ENCODE measurements around the gene ZDHHC15. TPM values are rescaled to one million over a fixed set of nuclear protein-coding genes. Genes with fewer than 3 reads are reported as not detected.
"Not testable (repeated sequence)": the region's sequence is repeated elsewhere in the genome, so short reads cannot be mapped to it uniquely, and the experiment has no call there.

ZDHHC15 gene
- total and polyA plus RNA-seq, 11 donors, result 1.2 to 4.1 (median 2.6) TPM

GRCh38 chrX:75365243-75365975 is 157.4 kb downstream of the ZDHHC15 start:
- Histone ChIP-seq H3K4me3 (no peak overlapping the region), H3K36me3 (no peaks in the 10 kb centered on the region), H3K27me3 (peaks cover 0 to 4% (median 0%) of the 10 kb centered on the region in 9 donors), H3K27ac (no peak overlapping the region), H3K4me1 (no peaks in the 10 kb centered on the region), H3K9me3 (peaks cover 0 to 9% (median 0%) of the 10 kb centered on the region in 12 donors)
- 75 to 92% (median 85%) methylated on average over 1 of the region's 1 CpG for WGBS, 4 donors
- no peak for DNase-seq
- no peak for ATAC-seq
- TF ChIP-seq CTCF (IDR thresholded peaks at IDR 0.05) (no peak), POLR2A (IDR thresholded peaks at IDR 0.05) (no peak)
- intact Hi-C loops (cut with DNase I), result no loop called here

- peaks cover 0 to 9% (median 0%) of the 10 kb centered on the region in 12 donors for H3K9me3 ChIP-seq
- no peaks in the 10 kb centered on the region for H3K27me3 ChIP-seq
- no peak overlapping the region for H3K4me3 ChIP-seq
- no peaks in the 10 kb centered on the region for H3K36me3 ChIP-seq
- DNase-seq (no peak), ATAC-seq (no peak)
- no peak overlapping the region for H3K27ac ChIP-seq
- intact Hi-C loops (cut with DNase I), result no loop called here
- H3K4me1 ChIP-seq, result no peaks in the 10 kb centered on the region
- TF ChIP-seq POLR2A (IDR thresholded peaks at IDR 0.05) (no peak), CTCF (IDR thresholded peaks at IDR 0.05) (no peak)
These were observed 161.0 kb downstream of the ZDHHC15 start for GRCh38 chrX:75361788-75362187.

- H3K4me1 ChIP-seq; H3K4me3 ChIP-seq; intact Hi-C loops (cut with DNase I); DNase-seq; H3K36me3 ChIP-seq; H3K27me3 ChIP-seq; ATAC-seq; H3K27ac ChIP-seq: not testable (repeated sequence)
- peaks cover 0 to 24% (median 0%) of the 10 kb centered on the region in 12 donors for H3K9me3 ChIP-seq
These were observed 174.2 kb downstream of the ZDHHC15 start for GRCh38 chrX:75348601-75349000.

GRCh38 chrX:75337525-75337924 is 185.3 kb downstream of the ZDHHC15 start:
- H3K27me3 ChIP-seq, result no peaks in the 10 kb centered on the region
- H3K4me3 ChIP-seq, result no peak overlapping the region
- TF ChIP-seq CTCF (IDR thresholded peaks at IDR 0.05) (no peak), POLR2A (IDR thresholded peaks at IDR 0.05) (no peak)
- no peaks in the 10 kb centered on the region for H3K4me1 ChIP-seq
- no peak overlapping the region for H3K27ac ChIP-seq
- no peak for ATAC-seq
- no peak for DNase-seq
- H3K36me3 ChIP-seq, result peaks cover 0 to 3% (median 0%) of the 10 kb centered on the region in 9 donors
- WGBS, 4 donors, result 0 to 16% (median 6%) methylated on average over 1 to 2 of the region's 2 CpGs
- intact Hi-C loops (cut with DNase I), result no loop called here
- peaks cover 0 to 22% (median 8%) of the 10 kb centered on the region in 12 donors for H3K9me3 ChIP-seq

- no peak overlapping the region for H3K4me3 ChIP-seq
- 94 to 98% (median 96%) methylated on average over 5 to 19 of the region's 19 CpGs for WGBS, 4 donors
- no peaks in the 10 kb centered on the region for H3K27me3 ChIP-seq
- TF ChIP-seq POLR2A (IDR thresholded peaks at IDR 0.05) (no peak), CTCF (IDR thresholded peaks at IDR 0.05) (no peak)
- ATAC-seq, result no peak
- peaks cover 0 to 14% (median 0%) of the 10 kb centered on the region in 9 donors for H3K36me3 ChIP-seq
- H3K27ac ChIP-seq, result no peak overlapping the region
- no peak for DNase-seq
- intact Hi-C loops (cut with DNase I), result no loop called here
- peaks cover 0 to 38% (median 13%) of the 10 kb centered on the region in 12 donors for H3K9me3 ChIP-seq
- H3K4me1 ChIP-seq, result no peaks in the 10 kb centered on the region
These were observed 187.7 kb downstream of the ZDHHC15 start for GRCh38 chrX:75335127-75335458.

GRCh38 chrX:75334407-75335126 is 188.3 kb downstream of the ZDHHC15 start:
- Histone ChIP-seq H3K9me3 (peaks cover 0 to 38% (median 13%) of the 10 kb centered on the region in 12 donors), H3K36me3 (peaks cover 0 to 19% (median 0%) of the 10 kb centered on the region in 9 donors)
- H3K27me3 ChIP-seq; intact Hi-C loops (cut with DNase I); H3K4me3 ChIP-seq; H3K27ac ChIP-seq; DNase-seq; ATAC-seq; H3K4me1 ChIP-seq: not testable (repeated sequence)
- 89 to 98% (median 94%) methylated on average over 17 to 41 of the region's 41 CpGs for WGBS, 4 donors

Measured in heart left ventricle (tissue), 16 donors.